Measurements from ENCODE around the gene SUSD6.
A peak's percentile ranks its signal among the peaks of the same experiment; 100 is the strongest.

The SUSD6 gene

GRCh38 chr14:69605738-69606137, 5.7 kb upstream of the SUSD6 start:
- H3K4me3 ChIP-seq (replicated peaks; ENCODE audit: insufficient read depth, low read length), result no peak overlapping the region
- H3K27me3 ChIP-seq (ENCODE audit: insufficient read depth, poor library complexity, severe bottlenecking), result no peaks in the 10 kb centered on the region
- TF ChIP-seq CTCF (IDR thresholded peaks at IDR 0.05; ENCODE audit: insufficient read depth, low read length) (no peak), POLR2AphosphoS5 (IDR thresholded peaks at IDR 0.05; ENCODE audit: low read depth) (no peak), SPI1 (IDR thresholded peaks at IDR 0.05; ENCODE audit: borderline replicate concordance, low read depth) (no peak), GABPA (IDR thresholded peaks at IDR 0.05; ENCODE audit: low read depth) (no peak), REST (IDR thresholded peaks at IDR 0.05; ENCODE audit: insufficient replicate concordance, low read depth) (no peak)
- H3K27ac ChIP-seq (replicated peaks), result no peak overlapping the region
- no peak for DNase-seq (ENCODE audit: low read depth in 1 of 2, low spot score in 1 of 2)

- Histone ChIP-seq H3K4me3 (replicated peaks; ENCODE audit: insufficient read depth, low read length) (no peak overlapping the region), H3K27ac (replicated peaks) (no peak overlapping the region), H3K27me3 (ENCODE audit: insufficient read depth, poor library complexity, severe bottlenecking) (no peaks in the 10 kb centered on the region)
- TF ChIP-seq POLR2AphosphoS5 (IDR thresholded peaks at IDR 0.05; ENCODE audit: low read depth) (no peak), SPI1 (IDR thresholded peaks at IDR 0.05; ENCODE audit: borderline replicate concordance, low read depth) (no peak), CTCF (IDR thresholded peaks at IDR 0.05; ENCODE audit: insufficient read depth, low read length) (no peak), REST (IDR thresholded peaks at IDR 0.05; ENCODE audit: insufficient replicate concordance, low read depth) (no peak), GABPA (IDR thresholded peaks at IDR 0.05; ENCODE audit: low read depth) (no peak)
- DNase-seq (ENCODE audit: low read depth in 1 of 2, low spot score in 1 of 2), result no peak
These were observed 4.9 kb upstream of the SUSD6 start for GRCh38 chr14:69606258-69607184.

- Histone ChIP-seq H3K27me3 (ENCODE audit: insufficient read depth, poor library complexity, severe bottlenecking) (no peaks in the 10 kb centered on the region), H3K4me3 (replicated peaks; ENCODE audit: insufficient read depth, low read length) (peak overlapping the region; percentile 41), H3K27ac (replicated peaks) (peak overlapping the region; percentile 56; the same call in 1 of the 2 replicates)
- TF ChIP-seq REST (IDR thresholded peaks at IDR 0.05; ENCODE audit: insufficient replicate concordance, low read depth) (no peak), CTCF (IDR thresholded peaks at IDR 0.05; ENCODE audit: insufficient read depth, low read length) (no peak), GABPA (IDR thresholded peaks at IDR 0.05; ENCODE audit: low read depth) (no peak), SPI1 (IDR thresholded peaks at IDR 0.05; ENCODE audit: borderline replicate concordance, low read depth) (no peak), POLR2AphosphoS5 (IDR thresholded peaks at IDR 0.05; ENCODE audit: low read depth) (no peak)
- DNase-seq (ENCODE audit: low read depth in 1 of 2, low spot score in 1 of 2), result no peak
These were observed 1.1 kb upstream of the SUSD6 start for GRCh38 chr14:69610020-69610873.
